HepG2 (cell line): ENCODE results near the gene HSP90AB1. TPM values are rescaled to one million over a fixed set of nuclear protein-coding genes. Genes with fewer than 3 reads are reported as not detected.
A peak's percentile ranks its signal among the peaks of the same experiment; 100 is the strongest.

ENCODE experiments used
- CAMTA2 ChIP-seq: sonication (generic); formaldehyde crosslinking; IDR thresholded peaks from 2 replicates; pipeline ENCODE4 v1.4.0; 2020; ENCODE audit warnings: mild to moderate bottlenecking, missing genetic modification reagents, borderline replicate concordance
- FOSL2 ChIP-seq: sonication (generic); formaldehyde crosslinking; IDR thresholded peaks from 2 replicates; pipeline ENCODE4 v1.4.0; 2020; ENCODE audit warnings: missing genetic modification reagents
- JUNB ChIP-seq: sonication (generic); formaldehyde crosslinking; IDR thresholded peaks from 2 replicates; pipeline ENCODE4 v1.8.0; 2022; ENCODE audit warnings: missing genetic modification reagents, mild to moderate bottlenecking, borderline replicate concordance
- MTA3 ChIP-seq: sonication (generic); formaldehyde crosslinking; IDR thresholded peaks from 2 replicates; pipeline ENCODE4 v1.4.0; 2020; ENCODE audit warnings: missing genetic modification reagents
- NCOR1 ChIP-seq: fragments of 200-600 bp; sonication (generic); IDR thresholded peaks from 2 replicates; pipeline ENCODE4 v1.7.0; 2017; ENCODE audit warnings: antibody characterized with exemption, low read length, borderline replicate concordance
- NFIC ChIP-seq: IDR thresholded peaks from 2 replicates; pipeline ENCODE4 v1.6.1; 2012; ENCODE audit warnings: mild to moderate bottlenecking, low read length, inconsistent platforms
- ONECUT2 ChIP-seq: sonication (generic); formaldehyde crosslinking; IDR thresholded peaks from 2 replicates; pipeline ENCODE4 v1.4.0; 2020; ENCODE audit warnings: missing genetic modification reagents
- PHB2 ChIP-seq: fragments of 450-650 bp; IDR thresholded peaks from 2 replicates; pipeline ENCODE4 v1.6.1; 2018; ENCODE audit not compliant: partially characterized antibody
- RNF219 ChIP-seq: sonication (generic); formaldehyde crosslinking; IDR thresholded peaks from 2 replicates; pipeline ENCODE4 v1.5.0; 2020; ENCODE audit warnings: mild to moderate bottlenecking, missing genetic modification reagents
- SPEN ChIP-seq: sonication (generic); formaldehyde crosslinking; IDR thresholded peaks from 2 replicates; pipeline ENCODE4 v1.5.1; 2020; ENCODE audit warnings: low read depth, mild to moderate bottlenecking, missing genetic modification reagents
- ZKSCAN1 ChIP-seq: fragments of 150-350 bp; IDR thresholded peaks from 2 replicates; pipeline ENCODE4 v1.6.1; 2014; ENCODE audit warnings: low read length
- ZNF253 ChIP-seq: sonication (generic); formaldehyde crosslinking; IDR thresholded peaks from 2 replicates; pipeline ENCODE4 v1.8.0; 2022; ENCODE audit warnings: mild to moderate bottlenecking, missing genetic modification reagents, borderline replicate concordance
- ZNF282 ChIP-seq: fragments of 450-650 bp; IDR thresholded peaks from 2 replicates; pipeline ENCODE4 v1.6.1; 2018; ENCODE audit not compliant: partially characterized antibody
- ZNF335 ChIP-seq: sonication (generic); formaldehyde crosslinking; IDR thresholded peaks from 2 replicates; pipeline ENCODE4 v1.4.0; 2020; ENCODE audit warnings: missing genetic modification reagents
- ZNF343 ChIP-seq: sonication (generic); formaldehyde crosslinking; IDR thresholded peaks from 2 replicates; pipeline ENCODE4 v1.4.0; 2020; ENCODE audit warnings: mild to moderate bottlenecking, missing genetic modification reagents
- ZNF543 ChIP-seq: sonication (generic); formaldehyde crosslinking; IDR thresholded peaks from 2 replicates; pipeline ENCODE4 v1.4.0; 2020; ENCODE audit warnings: mild to moderate bottlenecking, missing genetic modification reagents
- polyA plus RNA-seq, 8 experiments: library from polyadenylated mRNA; depleted of rRNA in 3 of 8; stranded (reverse) in 7 of 8; unstranded in 1 of 8; fragments of >200 nt; fragmentation: Illumina TruSeq in 4 of 8; extraction: Trizol in 4 of 8; gene quantifications; 2 replicates each; pipeline versions ENCODE4 v1.2.1 to v1.2.3, GENCODE V29; 2011 to 2016; ENCODE audit warnings: low read depth in 4 of 8, missing spikeins in 1 of 8, mixed read lengths in 1 of 8; ENCODE audit not compliant: insufficient read depth in 1 of 8
- total RNA-seq, 5 experiments: library from RNA; depleted of rRNA; stranded (reverse); fragments of >200 nt; fragmentation: Illumina TruSeq; extraction: Trizol; gene quantifications; 2 replicates each; pipeline ENCODE4 v1.2.3, GENCODE V29; 2016; ENCODE audit warnings: low read depth in 1 of 5
- TF ChIP-seq, protein P1 (sequence below): sonication (generic); formaldehyde crosslinking; conservative IDR thresholded peaks from 2 replicates; pipeline ENCODE4 v1.8.0; 2022; ENCODE audit warnings: mild to moderate bottlenecking, moderate library complexity, missing genetic modification reagents
- TF ChIP-seq, protein P2 (sequence below): IDR thresholded peaks from 2 replicates; pipeline ENCODE4 v1.6.1; 2018; ENCODE audit warnings: missing genetic modification reagents, mild to moderate bottlenecking, missing compliant biosample characterization
- TF ChIP-seq, protein P3 (sequence below): IDR thresholded peaks from 2 replicates; pipeline ENCODE4 v1.6.1; 2016; ENCODE audit warnings: low read depth, missing genetic modification reagents, missing compliant biosample characterization

HSP90AB1 gene
- total and polyA plus RNA-seq, 2 of the 13 experiments (the other 11 are each of a cell fraction or from before 2014, with no cell fraction given), result 1,325 to 1,472 TPM

DNA sequence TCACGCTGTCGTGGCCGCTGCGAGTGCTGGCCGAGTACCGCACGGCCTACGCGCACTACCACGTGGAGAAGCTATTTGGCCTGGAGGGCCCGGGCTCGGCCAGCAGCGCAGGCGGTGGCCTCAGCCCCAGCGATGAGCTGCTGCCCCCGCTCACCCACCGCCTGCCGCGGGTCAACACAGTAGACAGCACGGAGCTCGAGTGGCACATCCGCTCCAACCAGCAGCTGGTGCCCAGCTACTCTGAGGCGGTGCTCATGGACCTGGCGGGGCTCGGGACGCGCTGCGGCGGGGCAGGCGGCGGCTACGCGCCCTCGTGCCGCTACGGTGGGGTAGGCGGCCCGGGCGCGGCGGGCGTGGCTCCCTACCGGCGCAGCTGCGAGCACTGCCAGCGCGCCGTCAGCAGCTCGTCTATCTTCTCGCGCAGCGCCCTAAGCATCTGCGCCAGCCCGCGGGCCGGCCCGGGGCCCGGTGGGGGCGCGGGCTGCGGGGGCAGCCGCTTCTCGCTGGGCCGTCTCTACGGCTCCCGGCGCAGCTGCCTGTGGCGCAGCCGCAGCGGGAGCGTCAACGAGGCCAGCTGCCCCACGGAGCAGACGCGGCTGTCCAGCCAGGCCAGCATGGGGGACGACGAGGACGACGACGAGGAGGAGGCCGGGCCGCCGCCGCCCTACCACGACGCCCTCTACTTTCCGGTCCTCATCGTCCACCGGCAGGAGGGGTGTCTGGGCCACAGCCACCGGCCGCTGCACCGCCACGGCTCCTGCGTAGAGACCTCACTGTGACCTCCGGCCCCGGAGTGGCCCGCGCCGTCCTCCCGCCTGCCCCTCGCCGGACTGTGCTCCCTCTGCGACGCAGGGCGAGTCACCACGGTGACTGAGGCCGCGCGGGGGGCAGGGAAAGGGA is 29.1 kb downstream of the HSP90AB1 start (continued):
- TF ChIP-seq, protein P1, sequence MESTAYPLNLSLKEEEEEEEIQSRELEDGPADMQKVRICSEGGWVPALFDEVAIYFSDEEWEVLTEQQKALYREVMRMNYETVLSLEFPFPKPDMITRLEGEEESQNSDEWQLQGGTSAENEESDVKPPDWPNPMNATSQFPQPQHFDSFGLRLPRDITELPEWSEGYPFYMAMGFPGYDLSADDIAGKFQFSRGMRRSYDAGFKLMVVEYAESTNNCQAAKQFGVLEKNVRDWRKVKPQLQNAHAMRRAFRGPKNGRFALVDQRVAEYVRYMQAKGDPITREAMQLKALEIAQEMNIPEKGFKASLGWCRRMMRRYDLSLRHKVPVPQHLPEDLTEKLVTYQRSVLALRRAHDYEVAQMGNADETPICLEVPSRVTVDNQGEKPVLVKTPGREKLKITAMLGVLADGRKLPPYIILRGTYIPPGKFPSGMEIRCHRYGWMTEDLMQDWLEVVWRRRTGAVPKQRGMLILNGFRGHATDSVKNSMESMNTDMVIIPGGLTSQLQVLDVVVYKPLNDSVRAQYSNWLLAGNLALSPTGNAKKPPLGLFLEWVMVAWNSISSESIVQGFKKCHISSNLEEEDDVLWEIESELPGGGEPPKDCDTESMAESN (CRISPR knock-in tag), result peak; percentile 61; the same call in 1 of the 2 replicates
- TF ChIP-seq RNF219 (CRISPR knock-in tag), result no peak
- no peak for TF ChIP-seq NCOR1
- no peak for TF ChIP-seq FOSL2
- no peak for TF ChIP-seq ZNF543 (CRISPR knock-in tag)
- no peak for TF ChIP-seq MTA3 (CRISPR knock-in tag)
- TF ChIP-seq, protein P2, sequence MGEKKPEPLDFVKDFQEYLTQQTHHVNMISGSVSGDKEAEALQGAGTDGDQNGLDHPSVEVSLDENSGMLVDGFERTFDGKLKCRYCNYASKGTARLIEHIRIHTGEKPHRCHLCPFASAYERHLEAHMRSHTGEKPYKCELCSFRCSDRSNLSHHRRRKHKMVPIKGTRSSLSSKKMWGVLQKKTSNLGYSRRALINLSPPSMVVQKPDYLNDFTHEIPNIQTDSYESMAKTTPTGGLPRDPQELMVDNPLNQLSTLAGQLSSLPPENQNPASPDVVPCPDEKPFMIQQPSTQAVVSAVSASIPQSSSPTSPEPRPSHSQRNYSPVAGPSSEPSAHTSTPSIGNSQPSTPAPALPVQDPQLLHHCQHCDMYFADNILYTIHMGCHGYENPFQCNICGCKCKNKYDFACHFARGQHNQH (CRISPR knock-in tag), result 0 out of 2 replicates have a peak, but pooled peaks have one; percentile 20
- no peak for TF ChIP-seq ZNF343 (CRISPR knock-in tag)
- no peak for TF ChIP-seq ZNF253 (CRISPR knock-in tag)
- no peak for TF ChIP-seq NFIC
- 0 out of 2 replicates have a peak, but pooled peaks have one; percentile 12 for TF ChIP-seq CAMTA2
- TF ChIP-seq ZKSCAN1, result no peak
- no peak for TF ChIP-seq JUNB (CRISPR knock-in tag)
- TF ChIP-seq, protein P3, sequence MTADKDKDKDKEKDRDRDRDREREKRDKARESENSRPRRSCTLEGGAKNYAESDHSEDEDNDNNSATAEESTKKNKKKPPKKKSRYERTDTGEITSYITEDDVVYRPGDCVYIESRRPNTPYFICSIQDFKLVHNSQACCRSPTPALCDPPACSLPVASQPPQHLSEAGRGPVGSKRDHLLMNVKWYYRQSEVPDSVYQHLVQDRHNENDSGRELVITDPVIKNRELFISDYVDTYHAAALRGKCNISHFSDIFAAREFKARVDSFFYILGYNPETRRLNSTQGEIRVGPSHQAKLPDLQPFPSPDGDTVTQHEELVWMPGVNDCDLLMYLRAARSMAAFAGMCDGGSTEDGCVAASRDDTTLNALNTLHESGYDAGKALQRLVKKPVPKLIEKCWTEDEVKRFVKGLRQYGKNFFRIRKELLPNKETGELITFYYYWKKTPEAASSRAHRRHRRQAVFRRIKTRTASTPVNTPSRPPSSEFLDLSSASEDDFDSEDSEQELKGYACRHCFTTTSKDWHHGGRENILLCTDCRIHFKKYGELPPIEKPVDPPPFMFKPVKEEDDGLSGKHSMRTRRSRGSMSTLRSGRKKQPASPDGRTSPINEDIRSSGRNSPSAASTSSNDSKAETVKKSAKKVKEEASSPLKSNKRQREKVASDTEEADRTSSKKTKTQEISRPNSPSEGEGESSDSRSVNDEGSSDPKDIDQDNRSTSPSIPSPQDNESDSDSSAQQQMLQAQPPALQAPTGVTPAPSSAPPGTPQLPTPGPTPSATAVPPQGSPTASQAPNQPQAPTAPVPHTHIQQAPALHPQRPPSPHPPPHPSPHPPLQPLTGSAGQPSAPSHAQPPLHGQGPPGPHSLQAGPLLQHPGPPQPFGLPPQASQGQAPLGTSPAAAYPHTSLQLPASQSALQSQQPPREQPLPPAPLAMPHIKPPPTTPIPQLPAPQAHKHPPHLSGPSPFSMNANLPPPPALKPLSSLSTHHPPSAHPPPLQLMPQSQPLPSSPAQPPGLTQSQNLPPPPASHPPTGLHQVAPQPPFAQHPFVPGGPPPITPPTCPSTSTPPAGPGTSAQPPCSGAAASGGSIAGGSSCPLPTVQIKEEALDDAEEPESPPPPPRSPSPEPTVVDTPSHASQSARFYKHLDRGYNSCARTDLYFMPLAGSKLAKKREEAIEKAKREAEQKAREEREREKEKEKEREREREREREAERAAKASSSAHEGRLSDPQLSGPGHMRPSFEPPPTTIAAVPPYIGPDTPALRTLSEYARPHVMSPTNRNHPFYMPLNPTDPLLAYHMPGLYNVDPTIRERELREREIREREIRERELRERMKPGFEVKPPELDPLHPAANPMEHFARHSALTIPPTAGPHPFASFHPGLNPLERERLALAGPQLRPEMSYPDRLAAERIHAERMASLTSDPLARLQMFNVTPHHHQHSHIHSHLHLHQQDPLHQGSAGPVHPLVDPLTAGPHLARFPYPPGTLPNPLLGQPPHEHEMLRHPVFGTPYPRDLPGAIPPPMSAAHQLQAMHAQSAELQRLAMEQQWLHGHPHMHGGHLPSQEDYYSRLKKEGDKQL (CRISPR knock-in tag), result peak; percentile 12; the same call in 1 of the 2 replicates
- TF ChIP-seq SPEN (CRISPR knock-in tag), result peak; percentile 19; the same call in 1 of the 2 replicates
- TF ChIP-seq ZNF335 (CRISPR knock-in tag), result no peak
- TF ChIP-seq ZNF282, result no peak
- TF ChIP-seq ONECUT2 (CRISPR knock-in tag), result no peak
- no peak for TF ChIP-seq PHB2
